H9 (cell line): Measurements from ENCODE around the gene USP9X. TPM values are rescaled to one million over a fixed set of nuclear protein-coding genes. Genes with fewer than 3 reads are reported as not detected.

ENCODE experiments used
- DNase-seq: peaks from one replicate; pipeline ENCODE4 v3.0.0-alpha.2; 2017
- H2AFZ ChIP-seq: one replicate; pipeline ENCODE4 v1.6.1; 2013; ENCODE audit warnings: mild to moderate bottlenecking, low read length, control low read depth, moderate library complexity
- H2AK5ac ChIP-seq: 2 replicates; pipeline ENCODE4 v1.6.1; 2013; ENCODE audit warnings: low read length, control low read depth, mixed read lengths; ENCODE audit not compliant: insufficient read length
- H2BK120ac ChIP-seq: one replicate; pipeline ENCODE4 v1.6.1; 2013; ENCODE audit warnings: low read depth, mild to moderate bottlenecking, low read length, control low read depth, inconsistent platforms; ENCODE audit not compliant: poor library complexity, severe bottlenecking
- H2BK12ac ChIP-seq: 2 replicates; pipeline ENCODE4 v1.6.1; 2013; ENCODE audit warnings: low read length, control low read depth, mixed read lengths, low read depth; ENCODE audit not compliant: insufficient read length
- H2BK15ac ChIP-seq: 2 replicates; pipeline ENCODE4 v1.6.1; 2013; ENCODE audit warnings: low read depth, low read length, control low read depth
- H2BK20ac ChIP-seq: one replicate; pipeline ENCODE4 v1.6.1; 2013; ENCODE audit warnings: low read depth, mild to moderate bottlenecking, low read length, control low read depth, inconsistent platforms; ENCODE audit not compliant: poor library complexity, severe bottlenecking
- H2BK5ac ChIP-seq: 2 replicates; pipeline ENCODE4 v1.6.1; 2013; ENCODE audit warnings: low read length, control low read depth, mixed read lengths; ENCODE audit not compliant: insufficient read length
- H3K14ac ChIP-seq: 2 replicates; pipeline ENCODE4 v1.6.1; 2013; ENCODE audit warnings: low read length, control low read depth; ENCODE audit not compliant: insufficient read depth
- H3K18ac ChIP-seq: 2 replicates; pipeline ENCODE4 v1.6.1; 2013; ENCODE audit warnings: low read depth, mild to moderate bottlenecking, mixed read lengths, low read length, control low read depth; ENCODE audit not compliant: insufficient read length
- H3K23ac ChIP-seq: 2 replicates; pipeline ENCODE4 v1.6.1; 2013; ENCODE audit warnings: low read length, control low read depth, mixed read lengths, low read depth; ENCODE audit not compliant: insufficient read length
- H3K23me2 ChIP-seq: 2 replicates; pipeline ENCODE4 v1.6.1; 2013; ENCODE audit warnings: low read depth, mild to moderate bottlenecking, mixed read lengths, low read length, control low read depth; ENCODE audit not compliant: insufficient read length, poor library complexity, severe bottlenecking
- H3K27ac ChIP-seq: 2 replicates; pipeline ENCODE4 v1.5.1; 2013; ENCODE audit warnings: low read length, control low read depth, mixed read lengths, low read depth; ENCODE audit not compliant: insufficient read length
- H3K27me3 ChIP-seq: 2 replicates; pipeline ENCODE4 v1.6.1; 2013; ENCODE audit warnings: low read length, control low read depth, inconsistent platforms; ENCODE audit not compliant: insufficient read depth
- H3K4ac ChIP-seq: 2 replicates; pipeline ENCODE4 v1.6.1; 2013; ENCODE audit warnings: low read depth, mild to moderate bottlenecking, control low read depth, inconsistent platforms, low read length, moderate library complexity
- H3K4me1 ChIP-seq: 2 replicates; pipeline ENCODE4 v1.6.1; 2013; ENCODE audit warnings: low read length, control low read depth, inconsistent platforms; ENCODE audit not compliant: insufficient read depth
- H3K4me2 ChIP-seq: 2 replicates; pipeline ENCODE4 v1.6.1; 2013; ENCODE audit warnings: low read length, control low read depth, mixed read lengths; ENCODE audit not compliant: insufficient read length, insufficient read depth
- H3K56ac ChIP-seq: 2 replicates; pipeline ENCODE4 v1.6.1; 2013; ENCODE audit warnings: low read depth, mild to moderate bottlenecking, mixed read lengths, low read length, control low read depth; ENCODE audit not compliant: insufficient read length
- H3K79me1 ChIP-seq: 2 replicates; pipeline ENCODE4 v1.6.1; 2013; ENCODE audit warnings: low read depth, mild to moderate bottlenecking, moderate library complexity, low read length, control low read depth, inconsistent platforms; ENCODE audit not compliant: insufficient read depth, poor library complexity, severe bottlenecking
- H3K79me2 ChIP-seq: 2 replicates; pipeline ENCODE4 v1.6.1; 2013; ENCODE audit warnings: low read length, control low read depth, inconsistent platforms; ENCODE audit not compliant: insufficient read depth
- H3K9ac ChIP-seq: 2 replicates; pipeline ENCODE4 v1.6.1; 2013; ENCODE audit warnings: low read length, control low read depth, mixed read lengths; ENCODE audit not compliant: insufficient read length; ENCODE audit errors: extremely low read depth
- H3K9me3 ChIP-seq: one replicate; pipeline ENCODE4 v1.6.1; 2013; ENCODE audit warnings: low read depth, low read length, inconsistent platforms; ENCODE audit not compliant: control insufficient read depth
- H3T11ph ChIP-seq: one replicate; pipeline ENCODE4 v1.6.1; 2013; ENCODE audit warnings: mild to moderate bottlenecking, low read length, control low read depth, inconsistent platforms
- H4K20me1 ChIP-seq: one replicate; pipeline ENCODE4 v1.6.1; 2013; ENCODE audit not compliant: control insufficient read depth, insufficient read length, insufficient read depth
- H4K5ac ChIP-seq: 2 replicates; pipeline ENCODE4 v1.6.1; 2013; ENCODE audit warnings: low read depth, mild to moderate bottlenecking, mixed read lengths, low read length, control low read depth; ENCODE audit not compliant: insufficient read length
- H4K8ac ChIP-seq: replicated peaks from 2 replicates; pipeline ENCODE4 v1.6.1; 2013; ENCODE audit warnings: low read length, control low read depth, mixed read lengths, low read depth; ENCODE audit not compliant: insufficient read length
- H4K91ac ChIP-seq: 2 replicates; pipeline ENCODE4 v1.6.1; 2013; ENCODE audit warnings: low read depth, mild to moderate bottlenecking, moderate library complexity, mixed read lengths, low read length, control low read depth; ENCODE audit not compliant: insufficient read length
- H3K27ac Mint-ChIP-seq, 3 experiments: 2 replicates in 2 of 3; 3 replicates in 1 of 3; pipeline ENCODE4 v1.8.0; 2020 to 2021; ENCODE audit warnings: mixed read lengths in 3 of 3, mild to moderate bottlenecking in 1 of 3, moderate library complexity in 1 of 3
- H3K27me3 Mint-ChIP-seq: 2 replicates; pipeline ENCODE4 v1.8.0; 2021; ENCODE audit warnings: low read depth, mild to moderate bottlenecking, moderate library complexity, mixed read lengths
- H3K36me3 Mint-ChIP-seq, 3 experiments: 2 replicates in 2 of 3; 3 replicates in 1 of 3; pipeline ENCODE4 v1.8.0; 2020 to 2021; ENCODE audit warnings: low read depth in 3 of 3, mixed read lengths in 3 of 3; ENCODE audit not compliant: insufficient read depth in 1 of 3
- H3K4me1 Mint-ChIP-seq, 2 experiments: 2 replicates each; pipeline ENCODE4 v1.8.0; 2020; ENCODE audit warnings: mixed read lengths in 2 of 2
- H3K4me3 Mint-ChIP-seq, 2 experiments: 2 replicates in 1 of 2; 3 replicates in 1 of 2; pipeline ENCODE4 v1.8.0; 2020 to 2021; ENCODE audit warnings: mild to moderate bottlenecking in 2 of 2, mixed read lengths in 2 of 2, moderate library complexity in 1 of 2
- H3K9me3 Mint-ChIP-seq, 2 experiments: 2 replicates in 1 of 2; 3 replicates in 1 of 2; pipeline ENCODE4 v1.8.0; 2020; ENCODE audit warnings: mild to moderate bottlenecking in 2 of 2, mixed read lengths in 2 of 2, moderate library complexity in 1 of 2
- CTCF ChIP-seq: fragments of 200-600 bp; sonication (generic); conservative IDR thresholded peaks from 3 replicates; pipeline ENCODE4 v1.8.0; 2021; ENCODE audit warnings: antibody characterized with exemption, mild to moderate bottlenecking
- WGBS: extraction: QIAGEN DNeasy Blood & Tissue Kit; methylation state at CpG from one replicate; pipeline ENCODE4 v1.1.7; 2013; ENCODE audit warnings: missing lambda C conversion rate, low lambda C conversion rate, mixed read lengths; ENCODE audit not compliant: insufficient read length; ENCODE audit errors: extremely low coverage; 5-methylcytosine and 5-hydroxymethylcytosine counted together
- total RNA-seq: library from RNA; stranded (reverse); gene quantifications from 2 replicates; pipeline ENCODE4 v1.2.1, GENCODE V29; 2021

USP9X gene
- total RNA-seq, 1 experiment from 2014 or later: 284 TPM

- Histone ChIP-seq H2BK120ac (no peak overlapping the region), H3K79me1 (no peaks in the 10 kb centered on the region), H3K4me2 (no peak overlapping the region), H2BK12ac (no peak overlapping the region), H4K8ac (no peak overlapping the region), H3K14ac (no peak overlapping the region), H2BK15ac (no peak overlapping the region), H3T11ph (no peak overlapping the region), H2BK20ac (no peak overlapping the region), H3K27me3 (no peaks in the 10 kb centered on the region), H3K79me2 (no peaks in the 10 kb centered on the region), H4K20me1 (no peaks in the 10 kb centered on the region), H3K27ac (no peak overlapping the region), H3K4me1 (no peaks in the 10 kb centered on the region), H3K9me3 (no peaks in the 10 kb centered on the region), H2AK5ac (no peak overlapping the region), H3K23me2 (peaks cover 4% of the 10 kb centered on the region), H3K18ac (no peak overlapping the region), H4K91ac (no peak overlapping the region), H2BK5ac (no peak overlapping the region), H3K4ac (no peak overlapping the region), H3K23ac (no peak overlapping the region), H3K56ac (no peak overlapping the region), H4K5ac (no peak overlapping the region), H3K9ac (no peak overlapping the region), H2AFZ (no peak overlapping the region)
- Mint-ChIP-seq H3K9me3 (peaks cover 56 to 58% of the 10 kb centered on the region in 2 experiments), H3K27ac (no peak overlapping the region), H3K27me3 (peaks cover 9% of the 10 kb centered on the region), H3K4me1 (0 out of 4 replicates have a peak, but pooled peaks cover 0 to 3% of the 10 kb centered on the region in 2 experiments), H3K4me3 (no peak overlapping the region), H3K36me3 (peaks cover 0 to 3% (median 0%) of the 10 kb centered on the region in 3 experiments; a peak in 3 of 7 replicates)
- TF ChIP-seq CTCF: no peak
- no peak for DNase-seq
- WGBS: no CpG with 5 or more reads among the region's 7 CpGs
These were observed 172.6 kb downstream of the USP9X start for GRCh38 chrX:41257801-41258200.
